ENCODE results near the gene DSCAML1. TPM values are rescaled to one million over a fixed set of nuclear protein-coding genes. Genes with fewer than 3 reads are reported as not detected.

Gene DSCAML1
- total RNA-seq, 1 donor from 2014 or later: 0.89 TPM

GRCh38 chr11:117548876-117549275, 248.1 kb downstream of the DSCAML1 start:
- DNase-seq: no peak

- no peak for DNase-seq
Observed at GRCh38 chr11:117547946-117548345, 249.1 kb downstream of the DSCAML1 start.

GRCh38 chr11:117547195-117547850, 249.7 kb downstream of the DSCAML1 start:
- no peak for DNase-seq

GRCh38 chr11:117546431-117547194, 250.4 kb downstream of the DSCAML1 start:
- peak; percentile 50 for DNase-seq

GRCh38 chr11:117545706-117546105, 251.3 kb downstream of the DSCAML1 start:
- no peak for DNase-seq

- no peak for DNase-seq
Observed at GRCh38 chr11:117544130-117544800, 252.8 kb downstream of the DSCAML1 start.

GRCh38 chr11:117541211-117541610, 255.8 kb downstream of the DSCAML1 start:
- no peak for DNase-seq

GRCh38 chr11:117538263-117539135, 258.5 kb downstream of the DSCAML1 start:
- peak; percentile 14 for DNase-seq

GRCh38 chr11:117535850-117536411, 261.1 kb downstream of the DSCAML1 start:
- DNase-seq: no peak

GRCh38 chr11:117535201-117535849, 261.7 kb downstream of the DSCAML1 start:
- no peak for DNase-seq

GRCh38 chr11:117532568-117532967, 264.4 kb downstream of the DSCAML1 start:
- no peak for DNase-seq

- DNase-seq: no peak
Observed at GRCh38 chr11:117529816-117530215, 267.2 kb downstream of the DSCAML1 start.

- no peak for DNase-seq
Observed at GRCh38 chr11:117528097-117528721, 268.8 kb downstream of the DSCAML1 start.

- DNase-seq: no peak
Observed at GRCh38 chr11:117527271-117527670, 269.7 kb downstream of the DSCAML1 start.

- DNase-seq: no peak
Observed at GRCh38 chr11:117525866-117526542, 271.0 kb downstream of the DSCAML1 start.

- DNase-seq: no peak
Observed at GRCh38 chr11:117524468-117525183, 272.4 kb downstream of the DSCAML1 start.

GRCh38 chr11:117523680-117524079, 273.3 kb downstream of the DSCAML1 start:
- no peak for DNase-seq

GRCh38 chr11:117521974-117522373, 275.0 kb downstream of the DSCAML1 start:
- no peak for DNase-seq

- DNase-seq: no peak
Observed at GRCh38 chr11:117520966-117521365, 276.1 kb downstream of the DSCAML1 start.

GRCh38 chr11:117520201-117520600, 276.8 kb downstream of the DSCAML1 start:
- DNase-seq: no peak

All from skin of body (tissue), 2 donors.